ENCODE results near the gene RARG.

Gene RARG

GRCh38 chr12:53234271-53234914 is 2.4 kb upstream of the RARG start (continued):
- no peak for TF ChIP-seq TSHZ2 (CRISPR knock-in tag; IDR thresholded peaks at IDR 0.05)
- TF ChIP-seq PATZ1 (CRISPR knock-in tag; IDR thresholded peaks at IDR 0.05; ENCODE audit: borderline replicate concordance) = no peak
- no peak for TF ChIP-seq ZNF565 (CRISPR knock-in tag; conservative IDR thresholded peaks at IDR 0.05; ENCODE audit: low read depth)
- no peak for TF ChIP-seq ZFP30 (CRISPR knock-in tag; IDR thresholded peaks at IDR 0.05)

- TF ChIP-seq PATZ1 (CRISPR knock-in tag; IDR thresholded peaks at IDR 0.05; ENCODE audit: borderline replicate concordance) = no peak
- TF ChIP-seq TSHZ2 (CRISPR knock-in tag; IDR thresholded peaks at IDR 0.05) = no peak
- no peak for TF ChIP-seq POU6F1 (CRISPR knock-in tag; IDR thresholded peaks at IDR 0.05; ENCODE audit: borderline replicate concordance, low read depth)
- no peak for TF ChIP-seq ZNF565 (CRISPR knock-in tag; conservative IDR thresholded peaks at IDR 0.05; ENCODE audit: low read depth)
- no peak for TF ChIP-seq OSR1 (CRISPR knock-in tag; IDR thresholded peaks at IDR 0.05)
- TF ChIP-seq RARB (CRISPR knock-in tag; IDR thresholded peaks at IDR 0.05) = no peak
- no peak for TF ChIP-seq ZFP30 (CRISPR knock-in tag; IDR thresholded peaks at IDR 0.05)
- no peak for TF ChIP-seq CSRNP3 (CRISPR knock-in tag; IDR thresholded peaks at IDR 0.05)
- TF ChIP-seq SNAI2 (CRISPR knock-in tag; IDR thresholded peaks at IDR 0.05) = no peak
- no peak for TF ChIP-seq ZNF8 (CRISPR knock-in tag; IDR thresholded peaks at IDR 0.05)
- TF ChIP-seq ZC3H10 (CRISPR knock-in tag; IDR thresholded peaks at IDR 0.05) = no peak
- TF ChIP-seq CREB5 (CRISPR knock-in tag; IDR thresholded peaks at IDR 0.05; ENCODE audit: low read depth) = no peak
- TF ChIP-seq PPARA (CRISPR knock-in tag; IDR thresholded peaks at IDR 0.05; ENCODE audit: borderline replicate concordance) = no peak
- no peak for TF ChIP-seq ZFP3 (CRISPR knock-in tag; IDR thresholded peaks at IDR 0.05)
- no peak for TF ChIP-seq ARNTL (CRISPR knock-in tag; IDR thresholded peaks at IDR 0.05; ENCODE audit: borderline replicate concordance, low read depth)
- no peak for TF ChIP-seq TOX (CRISPR knock-in tag; IDR thresholded peaks at IDR 0.05; ENCODE audit: borderline replicate concordance)
- ATAC-seq = no peak
Observed at GRCh38 chr12:53233671-53234121, 1.7 kb upstream of the RARG start.

Data from SK-N-SH treated with all-trans-retinoic acid at 6 μM for 48 hours (cell line).